ENCODE measurements around the gene PSMA8.
"Not testable (repeated sequence)": the region's sequence is repeated elsewhere in the genome, so short reads cannot be mapped to it uniquely, and the experiment has no call there.

PSMA8 gene

DNA sequence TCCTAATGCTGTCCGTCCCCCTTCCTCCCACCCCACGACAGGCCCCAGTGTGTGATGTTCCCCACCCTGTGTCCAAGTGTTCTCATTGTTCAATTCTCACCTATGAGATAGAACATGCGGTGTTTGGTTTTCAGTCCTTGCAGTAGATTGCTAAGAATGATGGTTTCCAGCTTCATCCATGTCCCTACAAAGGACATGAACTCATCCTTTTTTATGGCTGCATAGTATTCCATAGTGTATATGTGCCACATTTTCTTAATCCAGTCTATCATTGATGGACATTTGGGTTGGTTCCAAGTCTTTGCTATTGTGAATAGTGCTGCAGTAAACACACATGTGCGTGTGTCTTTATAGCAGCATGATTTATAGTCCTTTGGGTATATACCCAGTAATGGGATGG is 105.0 kb downstream of the PSMA8 start:
- DNase-seq: not testable (repeated sequence)

DNA sequence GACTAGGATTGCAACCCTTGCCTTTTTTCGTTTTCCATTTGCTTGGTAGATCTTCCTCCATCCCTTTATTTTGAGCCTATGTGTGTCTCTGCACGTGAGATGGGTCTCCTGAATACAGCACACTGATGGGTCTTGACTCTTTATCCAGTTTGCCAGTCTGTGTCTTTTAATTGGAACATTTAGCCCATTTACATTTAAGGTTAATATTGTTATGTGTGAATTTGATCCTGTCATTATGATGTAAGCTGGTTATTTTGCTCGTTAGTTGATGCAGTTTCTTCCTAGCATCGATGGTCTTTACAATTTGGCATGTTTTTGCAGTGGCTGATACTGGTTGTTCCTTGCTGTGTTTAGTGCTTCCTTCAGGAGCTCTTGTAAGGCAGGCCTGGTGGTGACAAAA is 108.7 kb downstream of the PSMA8 start:
- not testable (repeated sequence) for DNase-seq

All from left hindlimb (tissue), 1 donor.